ENCODE measurements around the gene ANKRD28.

- TF ChIP-seq CTCF (IDR thresholded peaks at IDR 0.05) (no peak), EP300 (IDR thresholded peaks at IDR 0.05) (no peak), POLR2AphosphoS5 (IDR thresholded peaks at IDR 0.05) (no peak), POLR2A (IDR thresholded peaks at IDR 0.05) (no peak)
These were observed 166.2 kb downstream of the ANKRD28 start for GRCh38 chr3:15631426-15632211.
